T47D (cell line): ENCODE measurements around the gene TNFSF15.
A peak's percentile ranks its signal among the peaks of the same experiment; 100 is the strongest.

Experiments used
- DNase-seq, 2 experiments: peaks; one replicate each; pipeline versions ENCODE4 v3.0.0 to v3.0.0-alpha.2; 2011 to 2012; ENCODE audit warnings: low read depth in 1 of 2, low spot score in 1 of 2
- JUND ChIP-seq: IDR thresholded peaks from 2 replicates; pipeline ENCODE4 v1.6.1; 2012; ENCODE audit warnings: low read depth
- in situ Hi-C: cut with HindIII; loops from 2 replicates; pipeline ENCODE4 v1.10.0; 2016; ENCODE audit warnings: low sequenced_read_pairs, low pct_unique_long_range_greater_than_20kb

Gene TNFSF15

DNA sequence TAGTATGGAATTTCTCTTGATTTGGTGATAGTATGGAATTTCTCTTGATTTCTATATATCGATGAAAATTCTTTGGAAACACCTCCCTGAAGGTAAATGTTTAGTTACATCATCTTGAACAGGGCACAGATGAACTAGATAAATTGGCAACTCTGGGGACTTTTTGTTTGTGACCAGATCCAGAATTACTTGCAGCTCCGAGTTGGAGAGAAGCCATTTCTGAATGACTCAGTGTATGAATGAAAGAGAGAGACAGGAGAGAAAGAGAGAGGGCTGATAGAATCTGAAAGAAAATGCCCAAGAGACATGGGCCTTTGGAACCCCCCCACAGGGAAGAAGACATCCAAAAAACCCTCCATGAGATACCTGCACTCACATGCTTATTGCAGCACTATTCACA is 14.1 kb downstream of the TNFSF15 start:
- DNase-seq: peak in 1 of 2 experiments; percentile 43
- TF ChIP-seq JUND: no peak
- in situ Hi-C loops: no loop called here

DNA sequence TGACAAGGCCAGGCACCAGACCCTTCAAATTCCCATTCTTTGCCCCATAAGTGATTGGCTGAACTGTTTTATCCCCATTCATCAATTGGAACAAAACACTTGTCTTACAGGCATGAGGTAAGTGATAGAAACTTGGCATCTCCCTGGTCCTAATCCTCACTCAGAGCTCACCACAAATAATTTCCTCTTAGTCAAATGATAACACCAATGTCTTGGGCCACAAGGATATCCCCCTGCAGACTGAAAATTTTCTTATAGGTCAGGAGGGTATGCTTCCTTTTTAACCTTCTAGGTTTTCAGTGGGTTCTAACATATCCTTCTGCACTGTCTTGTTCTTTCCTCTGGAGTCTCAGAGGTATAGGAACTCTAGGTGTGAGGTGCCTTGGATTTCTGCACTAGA is 14.5 kb downstream of the TNFSF15 start:
- TF ChIP-seq JUND: no peak
- no peak for DNase-seq
- in situ Hi-C loops: no loop called here

DNA sequence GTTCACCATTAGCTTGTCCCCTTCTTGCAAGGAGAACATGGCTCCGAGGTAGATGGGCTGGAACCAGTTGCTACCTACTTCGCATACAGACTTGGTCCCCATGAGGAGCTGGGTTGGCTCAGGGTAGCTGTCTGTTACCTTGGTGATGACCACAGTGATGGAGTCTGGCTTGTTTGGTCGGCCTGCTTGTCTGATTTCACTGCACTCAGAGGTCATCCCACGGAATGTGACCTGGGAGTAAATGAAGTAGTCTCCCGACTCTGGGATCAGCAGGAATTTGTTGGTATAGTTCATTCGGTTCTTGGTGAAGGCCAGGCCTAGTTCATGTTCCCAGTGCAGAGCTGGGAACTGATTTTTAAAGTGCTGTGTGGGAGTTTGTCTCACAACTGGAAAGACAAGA is 15.3 kb downstream of the TNFSF15 start:
- DNase-seq: peak in 1 of 2 experiments; percentile 45
- no peak for TF ChIP-seq JUND
- in situ Hi-C loops: no loop called here

DNA sequence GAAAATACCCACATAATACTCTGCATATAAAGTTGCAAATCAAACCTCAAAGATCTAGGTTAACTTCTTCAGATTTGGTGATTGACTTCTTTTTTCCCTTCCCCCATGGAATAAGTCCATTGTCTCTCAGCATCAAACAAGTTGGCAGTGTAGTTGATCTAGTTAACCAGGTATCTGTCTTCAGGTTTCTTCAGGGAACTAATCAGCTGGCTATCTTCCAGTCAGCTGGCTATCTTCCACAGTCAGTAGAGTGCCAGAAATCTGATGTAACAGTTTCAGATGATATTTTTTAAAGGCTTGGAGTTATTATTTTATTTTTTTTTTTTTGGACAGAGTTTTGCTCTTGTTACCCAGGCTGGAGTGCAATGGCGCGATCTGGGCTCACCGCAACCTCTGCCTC is 16.8 kb downstream of the TNFSF15 start:
- in situ Hi-C loops: no loop called here
- no peak for TF ChIP-seq JUND
- DNase-seq: no peak

DNA sequence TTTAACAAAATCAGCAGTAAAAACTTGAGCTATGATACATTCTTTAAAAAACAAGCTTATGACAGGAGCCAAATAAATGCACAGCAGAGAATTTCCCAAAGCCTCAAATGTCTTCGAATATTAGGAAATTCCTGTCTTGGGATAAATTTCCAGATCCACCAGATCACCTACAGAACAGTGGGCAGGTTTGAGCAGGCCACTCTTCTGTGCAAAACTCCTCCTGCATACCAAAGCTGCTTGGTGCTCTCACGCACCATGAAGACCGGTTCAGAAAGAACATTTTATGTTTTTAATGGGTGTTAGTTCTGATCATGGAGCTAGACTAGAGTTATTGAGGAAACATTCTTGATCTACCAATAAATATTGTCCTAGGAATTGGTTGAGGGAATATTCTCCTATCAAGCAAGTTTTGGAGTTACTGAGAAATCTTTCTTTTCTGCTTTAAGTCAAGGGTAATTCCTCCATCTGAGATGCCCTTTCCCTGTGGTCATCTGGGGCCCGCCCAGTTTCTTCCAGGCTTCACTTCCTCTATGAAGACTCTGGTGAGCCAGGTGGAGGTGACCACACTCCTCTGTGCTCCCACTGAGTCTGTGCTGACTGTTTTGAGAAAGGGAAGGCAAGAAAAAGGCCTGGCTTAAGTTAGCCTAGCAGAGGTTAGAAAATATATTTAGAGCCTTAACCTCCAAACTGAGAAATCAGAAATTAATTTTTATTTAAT is 17.9 kb downstream of the TNFSF15 start:
- no peak for DNase-seq
- in situ Hi-C loops: no loop called here
- TF ChIP-seq JUND: no peak

DNA sequence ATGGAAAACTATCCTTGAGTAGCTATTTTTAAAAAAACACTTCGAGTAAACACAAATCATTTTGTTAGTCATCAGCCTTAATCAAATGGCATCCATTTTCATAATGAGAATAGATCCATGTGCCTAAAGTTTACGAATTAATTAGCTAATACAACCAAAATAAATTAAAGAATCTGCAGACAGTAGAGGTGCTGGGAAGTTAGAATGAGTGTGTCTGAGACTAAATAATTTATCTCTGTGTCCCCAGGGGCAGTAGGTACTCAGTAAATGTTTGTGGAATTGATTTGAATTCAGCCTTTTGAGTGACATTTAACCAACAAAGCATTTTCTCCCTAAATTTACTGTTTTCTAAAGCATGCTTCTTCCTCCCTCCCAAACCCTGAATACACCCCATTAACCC is 18.6 kb downstream of the TNFSF15 start:
- TF ChIP-seq JUND: no peak
- no peak for DNase-seq
- in situ Hi-C loops: no loop called here

DNA sequence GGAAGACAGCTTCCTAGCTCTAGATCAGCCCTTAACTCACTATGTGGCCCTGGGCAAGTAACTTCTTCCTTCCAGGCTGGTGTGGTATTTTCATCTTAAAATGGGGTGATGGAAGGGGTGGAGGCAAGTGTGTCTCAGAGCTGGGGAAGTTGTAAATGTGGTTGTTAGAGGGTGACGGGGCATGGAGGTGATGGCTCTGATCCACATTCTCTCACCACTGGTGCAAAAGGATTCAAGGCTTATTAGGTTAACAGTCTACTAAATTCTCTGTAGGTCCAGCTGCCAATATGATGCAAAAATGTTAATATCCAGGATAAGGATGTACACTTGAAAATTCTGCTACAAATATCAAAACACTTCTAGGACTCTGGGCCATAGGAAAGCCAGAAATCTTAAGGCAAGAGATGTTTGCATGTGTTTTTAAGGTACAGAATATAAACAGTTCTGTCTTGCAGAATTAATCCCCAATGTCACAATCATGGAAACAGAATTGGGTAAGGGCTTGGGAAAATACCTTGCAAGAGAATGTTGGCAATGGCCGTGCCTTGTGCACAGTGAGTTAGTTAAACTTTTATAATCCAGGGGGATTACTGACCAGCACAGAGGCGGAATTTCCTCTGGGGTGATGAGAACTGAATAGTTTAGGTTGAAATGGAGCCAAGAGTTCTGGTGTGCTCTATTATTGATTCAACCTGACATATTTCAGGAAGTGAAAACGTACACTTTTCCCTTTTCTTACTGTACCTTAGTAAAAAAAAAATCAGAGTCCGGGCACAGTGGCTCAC is 19.8 kb downstream of the TNFSF15 start:
- in situ Hi-C loops: no loop called here
- DNase-seq: peak in 1 of 2 experiments; percentile 65
- no peak for TF ChIP-seq JUND

DNA sequence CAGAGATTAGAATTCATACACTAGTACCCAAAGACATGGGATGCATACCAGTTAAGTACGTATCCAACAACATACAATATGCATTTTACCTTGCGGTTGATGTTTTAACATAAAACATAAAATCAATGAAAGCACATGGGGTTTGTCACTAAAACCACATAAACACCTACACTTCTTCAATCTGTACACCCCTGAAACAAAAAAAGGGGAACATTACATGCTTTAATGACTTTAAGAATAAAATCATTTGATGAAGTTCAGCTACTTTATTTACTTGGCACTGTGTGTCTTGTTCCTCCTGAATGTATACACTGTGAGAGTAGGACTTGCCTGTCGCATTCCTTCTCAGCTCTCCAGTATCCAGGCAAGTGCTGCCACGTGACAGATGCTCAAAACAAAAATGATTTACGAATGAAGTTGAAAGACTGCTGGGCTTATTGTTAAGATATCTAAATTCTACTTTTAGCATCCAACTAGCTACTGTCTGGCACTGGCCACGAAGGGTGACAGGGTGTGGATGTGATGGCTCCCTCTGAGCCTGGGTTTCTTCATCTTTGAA is 21.0 kb downstream of the TNFSF15 start:
- in situ Hi-C loops: no loop called here
- DNase-seq: no peak
- no peak for TF ChIP-seq JUND

DNA sequence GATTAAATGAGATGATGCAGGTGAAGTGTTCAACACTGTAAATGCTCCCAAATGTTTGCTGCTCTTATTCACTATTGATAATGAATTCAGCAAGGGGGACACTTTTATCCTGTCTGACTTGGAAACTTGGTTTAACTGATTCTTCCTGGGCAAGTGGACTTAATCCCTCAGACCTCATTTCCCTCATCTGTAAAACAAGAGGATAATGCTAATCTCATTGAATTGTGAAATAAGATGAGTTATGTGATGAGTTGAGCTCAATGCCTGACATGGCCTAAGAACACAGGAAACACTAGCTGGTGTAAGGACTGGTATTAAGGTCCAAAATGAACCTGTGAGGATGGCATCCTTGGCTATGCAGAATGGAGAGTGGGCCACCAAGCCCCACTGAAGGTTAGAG is 23.3 kb downstream of the TNFSF15 start:
- in situ Hi-C loops: no loop called here
- TF ChIP-seq JUND: no peak
- DNase-seq: no peak

DNA sequence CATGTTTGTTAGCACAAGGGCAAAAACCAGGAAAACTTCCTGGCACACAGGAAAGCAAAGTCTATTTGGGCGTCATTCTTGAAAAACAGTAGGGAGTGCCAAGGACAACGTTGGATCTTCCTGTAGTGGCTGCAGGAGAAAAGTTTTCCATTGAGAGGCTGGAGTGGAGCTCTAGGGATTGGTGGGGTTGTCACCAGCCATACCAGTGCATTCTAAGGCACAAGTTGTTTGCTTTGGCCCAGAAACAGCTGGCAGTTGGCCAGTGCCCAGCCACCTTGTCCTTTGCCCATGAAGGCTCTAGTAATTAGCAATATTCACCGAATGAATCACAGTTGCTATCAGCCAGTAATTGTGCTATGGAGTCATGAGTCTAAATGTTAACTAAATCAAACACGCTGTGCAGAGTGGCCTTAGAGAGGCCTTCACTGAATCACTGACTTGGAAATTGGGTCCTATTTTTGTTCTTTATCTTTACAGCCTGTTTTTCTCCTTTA is 26.4 kb downstream of the TNFSF15 start:
- in situ Hi-C loops: no loop called here

DNA sequence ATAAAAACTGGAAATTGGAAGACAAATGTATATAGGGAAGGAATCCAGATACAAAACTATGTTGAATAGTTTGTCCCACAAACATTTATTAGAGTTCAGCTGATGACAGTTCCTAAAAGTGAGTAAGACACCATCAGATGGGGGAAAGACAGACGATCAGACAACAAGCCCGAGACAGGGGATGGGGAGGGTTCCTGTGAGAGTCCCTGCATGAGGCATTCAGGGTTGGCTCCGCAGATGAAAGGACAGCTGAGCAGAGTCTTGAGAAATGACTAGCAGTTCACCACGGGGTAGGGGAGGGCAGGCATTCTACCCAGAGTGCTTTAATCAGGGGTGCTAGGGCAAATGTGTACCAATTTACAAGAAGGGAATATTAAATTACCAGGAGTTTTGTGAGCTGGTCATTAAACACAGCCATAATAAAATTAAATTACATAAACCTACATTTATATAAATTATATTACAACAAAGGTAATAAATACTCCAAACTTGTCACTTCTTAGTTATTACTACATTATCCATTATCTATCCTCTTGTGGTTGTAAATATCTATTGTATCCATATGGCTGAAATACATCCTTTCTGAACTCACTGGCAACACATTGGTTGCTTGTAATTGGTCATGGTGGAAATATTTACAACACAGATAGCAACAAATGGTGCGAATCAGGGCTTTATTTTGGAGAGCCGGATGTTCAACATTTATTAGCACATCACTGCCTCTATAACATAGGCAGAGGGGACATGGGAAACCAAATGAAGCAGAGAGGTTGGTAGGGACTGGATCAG is 27.8 kb downstream of the TNFSF15 start:
- in situ Hi-C loops: no loop called here
- no peak for DNase-seq
- no peak for TF ChIP-seq JUND

More for the DNA sequence above, 26.4 kb downstream of the TNFSF15 start:
- no peak for TF ChIP-seq JUND
- peak in 1 of 2 experiments; percentile 64 for DNase-seq

DNA sequence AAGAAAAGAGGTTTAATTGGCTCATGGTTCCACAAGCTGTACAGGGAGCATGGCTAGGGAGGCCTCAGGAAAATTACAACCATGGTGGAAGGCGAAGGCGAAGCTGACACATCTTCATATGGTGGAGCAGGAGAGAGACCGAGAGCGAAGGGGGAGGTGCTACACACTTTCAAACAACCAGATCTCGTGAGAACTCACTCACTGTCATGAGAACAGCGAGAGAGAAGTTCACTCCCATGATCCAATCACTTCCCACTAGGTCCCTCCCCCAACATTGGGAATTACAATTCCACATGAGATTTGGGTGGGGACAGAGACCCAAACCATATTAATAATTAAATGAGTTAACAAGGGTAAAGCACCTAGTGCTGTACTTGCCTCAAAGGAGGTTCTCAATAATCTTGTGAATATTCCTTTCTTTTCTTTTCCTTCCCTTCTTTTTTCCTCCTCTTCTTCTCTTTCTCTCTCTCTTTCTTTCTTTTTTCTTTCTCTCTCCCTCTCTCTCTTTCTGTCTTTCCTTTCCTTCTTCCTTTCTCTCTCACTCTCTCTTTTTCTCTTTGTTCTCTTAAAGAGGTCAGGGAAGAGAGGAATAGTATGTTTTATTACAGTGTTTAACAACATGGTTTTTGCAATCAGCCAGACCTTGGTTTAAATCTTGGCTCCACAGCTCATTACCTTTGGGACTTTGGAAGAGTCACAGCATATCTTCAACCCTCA is 29.0 kb downstream of the TNFSF15 start:
- in situ Hi-C loops: no loop called here
- no peak for TF ChIP-seq JUND
- DNase-seq: no peak
